Stomach (tissue), 19 donors: ENCODE data around the gene CLEC18B. TPM values are rescaled to one million over a fixed set of nuclear protein-coding genes. Genes with fewer than 3 reads are reported as not detected.
"Not testable (repeated sequence)": the region's sequence is repeated elsewhere in the genome, so short reads cannot be mapped to it uniquely, and the experiment has no call there.

Experiments
- DNase-seq, 2 donors: peaks; one replicate each; pipeline versions ENCODE4 v3.0.0 to v3.0.0-alpha.2; 2013 to 2019
- H3K27ac ChIP-seq, 5 donors: fragments of 200-600 bp in 4 of 5; sonication (generic) in 4 of 5; one replicate each; pipeline ENCODE4 v1.5.1; 2013 to 2019; ENCODE audit warnings: mild to moderate bottlenecking in 1 of 5, moderate library complexity in 1 of 5
- H3K27me3 ChIP-seq, 3 donors: fragments of 200-600 bp; sonication (generic); one replicate each; pipeline ENCODE4 v1.5.1; 2017 to 2019; ENCODE audit warnings: mixed run types in 1 of 3
- H3K36me3 ChIP-seq, 4 donors: fragments of 200-600 bp; sonication (generic); 1 replicate in 3 of 4; 2 replicates in 1 of 4; pipeline ENCODE4 v1.5.1; 2016 to 2019
- H3K4me1 ChIP-seq, 4 donors: fragments of 200-600 bp; sonication (generic); one replicate each; pipeline ENCODE4 v1.5.1; 2016 to 2019
- H3K4me3 ChIP-seq, 4 donors: fragments of 200-600 bp; sonication (generic) in 3 of 4; one replicate each; pipeline ENCODE4 v1.5.1; 2016 to 2019; ENCODE audit warnings: mild to moderate bottlenecking in 1 of 4
- H3K9me3 ChIP-seq, 4 donors: fragments of 200-600 bp; sonication (generic); one replicate each; pipeline ENCODE4 v1.5.1; 2016 to 2019
- EP300 ChIP-seq: sonication (generic); formaldehyde crosslinking; IDR thresholded peaks from one replicate; pipeline ENCODE4 v1.6.1; 2017; ENCODE audit warnings: antibody characterized with exemption
- POLR2A ChIP-seq, 4 donors: fragments of 450-650 bp; IDR thresholded peaks; one replicate each; pipeline ENCODE4 v1.6.1; 2016; ENCODE audit warnings: antibody characterized with exemption in 4 of 4, control low read depth in 2 of 4, mild to moderate bottlenecking in 1 of 4, moderate library complexity in 1 of 4
- POLR2AphosphoS5 ChIP-seq, 3 donors: sonication (generic); formaldehyde crosslinking; IDR thresholded peaks; one replicate each; pipeline ENCODE4 v1.6.1; 2016; ENCODE audit warnings: antibody characterized with exemption in 3 of 3
- WGBS, 5 donors: extraction: QIAGEN DNeasy Blood & Tissue Kit in 3 of 5; methylation state at CpG; one replicate each; pipeline versions ENCODE4 v1.1.5 to v1.1.7; 2013 to 2018; 5-methylcytosine and 5-hydroxymethylcytosine counted together
- intact Hi-C: fragments of 100-400 bp; cut with DNase I; formaldehyde crosslinking; loops from one replicate; pipeline ENCODE4 v1.15.1; 2023; ENCODE audit warnings: low total_unique reads
- long read RNA-seq, 10 donors: transcript quantifications; one replicate each; lab custom pipeline, GENCODE V29; 2026
- polyA plus RNA-seq, 3 donors: library from polyadenylated mRNA; stranded (reverse); fragments of 200-250 nt; gene quantifications; one replicate each; pipeline ENCODE4 v1.2.3, GENCODE V29; 2013
- total RNA-seq, 5 donors: library from RNA; depleted of rRNA; stranded (reverse); fragments of >200 nt; gene quantifications; one replicate each; pipeline versions ENCODE4 v1.1.0 to v1.2.3, GENCODE V29; 2014 to 2016
- TF ChIP-seq, protein P1 (sequence below), 7 experiments: fragments of 450-650 bp in 4 of 7; fragments of 200-600 bp in 3 of 7; sonication (generic) in 3 of 7; IDR thresholded peaks; one replicate each; pipeline ENCODE4 v1.5.1; 2016 to 2019; ENCODE audit warnings: antibody characterized with exemption in 7 of 7, control low read depth in 2 of 7, mild to moderate bottlenecking in 1 of 7
- donor health status: healthy with polysubstance abuse.
- donor health status: Bipolar disorder and iron deficiency.
- donor health status: healthy.

CLEC18B gene
- 1 to 10 TPM in 1 of 5 donors, not detected in 4; 2.6 TPM for total RNA-seq
- 1 to 10 TPM in 1 of 3 donors, under 1 TPM in 1, not detected in 1; 0.25 to 2.6 TPM for polyA plus RNA-seq
- long read RNA-seq, donor 1 = 0 reads
- long read RNA-seq, donor 2 = 0 reads
- long read RNA-seq, donor 3 = 0 reads
- long read RNA-seq, donor 4 = 0 reads
- long read RNA-seq, donor 5 = 0 reads
- long read RNA-seq, donor 6 = 0 reads
- long read RNA-seq, donor 7 = 0 reads
- long read RNA-seq, donor 8 = 0 reads
- long read RNA-seq, donor 9 = 0 reads
- long read RNA-seq, donor 10 = 0 reads

DNA sequence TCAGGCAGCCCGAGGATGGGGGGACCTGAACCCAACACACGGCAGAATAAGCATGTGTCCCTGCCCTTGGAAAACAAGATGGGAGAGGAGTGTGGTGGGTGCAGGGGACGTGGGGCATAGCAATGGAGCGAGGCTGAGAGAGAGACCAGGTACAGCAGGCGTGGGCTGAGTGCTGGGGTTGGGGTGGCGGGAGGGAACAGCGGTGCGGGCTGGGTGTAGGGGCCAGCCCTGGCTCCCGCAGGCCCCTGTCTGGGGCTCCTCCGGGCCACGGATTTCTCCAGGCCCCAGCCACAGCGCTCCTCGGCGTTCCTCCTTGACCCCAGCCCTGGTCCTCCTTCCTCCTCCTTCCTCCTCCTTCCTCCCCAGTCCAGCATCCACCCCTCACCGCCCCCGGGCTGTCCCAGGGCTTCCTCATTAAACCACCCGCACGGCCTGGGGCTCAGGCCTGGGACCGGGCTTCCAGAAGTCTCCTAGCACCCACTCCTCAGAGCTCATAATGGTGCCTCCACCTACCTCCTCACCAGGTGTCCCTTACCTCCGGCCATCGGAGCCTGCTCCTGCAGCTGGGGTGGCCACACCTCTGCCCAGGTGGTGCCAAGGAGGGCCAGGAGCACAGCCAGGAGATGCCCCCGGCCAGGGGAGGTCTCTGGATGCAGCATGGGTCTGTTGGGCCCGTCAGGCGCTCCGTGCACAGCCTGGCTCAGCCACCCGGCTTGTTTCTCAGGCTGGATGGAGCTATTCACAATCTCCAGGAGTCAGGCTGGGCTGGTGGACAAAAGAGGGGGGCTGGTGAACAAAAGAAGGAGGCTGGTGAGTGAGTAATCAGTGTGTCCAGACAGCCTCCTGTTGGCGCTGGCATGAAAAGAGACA, at the start of gene CLEC18B:
Gene CLEC18B, minus strand, starts transcription at position 867 of the 870 bp plus-strand sequence. Its CDS starts 208 bp downstream, at position 659.
- H3K4me3 ChIP-seq, H3K4me1 ChIP-seq, intact Hi-C loops, H3K36me3 ChIP-seq, H3K9me3 ChIP-seq, H3K27ac ChIP-seq, DNase-seq, H3K27me3 ChIP-seq: not testable (repeated sequence)
- 60 to 100% (median 75%) methylated on average over 1 to 10 of the region's 27 CpGs for WGBS, 5 donors

GRCh38 chr16:74469946-74470478, 48.7 kb upstream of the CLEC18B start:
- intact Hi-C loops = no loop called here
- Histone ChIP-seq H3K27ac (no peak overlapping the region), H3K4me3 (no peak overlapping the region), H3K9me3 (no peaks in the 10 kb centered on the region), H3K27me3 (no peaks in the 10 kb centered on the region), H3K36me3 (peaks cover 58 to 100% (median 99%) of the 10 kb centered on the region in 4 donors), H3K4me1 (peaks cover 0 to 8% (median 2%) of the 10 kb centered on the region in 4 donors)
- DNase-seq = no peak
- TF ChIP-seq POLR2AphosphoS5 (IDR thresholded peaks at IDR 0.05) = no peak
- no peak for TF ChIP-seq EP300
- no peak for TF ChIP-seq POLR2A (IDR thresholded peaks at IDR 0.05)
- TF ChIP-seq, protein P1, sequence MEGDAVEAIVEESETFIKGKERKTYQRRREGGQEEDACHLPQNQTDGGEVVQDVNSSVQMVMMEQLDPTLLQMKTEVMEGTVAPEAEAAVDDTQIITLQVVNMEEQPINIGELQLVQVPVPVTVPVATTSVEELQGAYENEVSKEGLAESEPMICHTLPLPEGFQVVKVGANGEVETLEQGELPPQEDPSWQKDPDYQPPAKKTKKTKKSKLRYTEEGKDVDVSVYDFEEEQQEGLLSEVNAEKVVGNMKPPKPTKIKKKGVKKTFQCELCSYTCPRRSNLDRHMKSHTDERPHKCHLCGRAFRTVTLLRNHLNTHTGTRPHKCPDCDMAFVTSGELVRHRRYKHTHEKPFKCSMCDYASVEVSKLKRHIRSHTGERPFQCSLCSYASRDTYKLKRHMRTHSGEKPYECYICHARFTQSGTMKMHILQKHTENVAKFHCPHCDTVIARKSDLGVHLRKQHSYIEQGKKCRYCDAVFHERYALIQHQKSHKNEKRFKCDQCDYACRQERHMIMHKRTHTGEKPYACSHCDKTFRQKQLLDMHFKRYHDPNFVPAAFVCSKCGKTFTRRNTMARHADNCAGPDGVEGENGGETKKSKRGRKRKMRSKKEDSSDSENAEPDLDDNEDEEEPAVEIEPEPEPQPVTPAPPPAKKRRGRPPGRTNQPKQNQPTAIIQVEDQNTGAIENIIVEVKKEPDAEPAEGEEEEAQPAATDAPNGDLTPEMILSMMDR (IDR thresholded peaks at IDR 0.05) = no peak
- WGBS, 5 donors = 78 to 93% (median 89%) methylated on average over 5 to 6 of the region's 6 CpGs

- peaks cover 0 to 8% (median 2%) of the 10 kb centered on the region in 4 donors for H3K4me1 ChIP-seq
- peaks cover 62 to 100% (median 99%) of the 10 kb centered on the region in 4 donors for H3K36me3 ChIP-seq
- no peak for DNase-seq
- H3K27ac ChIP-seq = no peak overlapping the region
- H3K4me3 ChIP-seq = no peak overlapping the region
- intact Hi-C loops = no loop called here
- H3K9me3 ChIP-seq = no peaks in the 10 kb centered on the region
- 89 to 96% (median 92%) methylated on average over 7 to 9 of the region's 9 CpGs for WGBS, 5 donors
- H3K27me3 ChIP-seq = no peaks in the 10 kb centered on the region
- TF ChIP-seq POLR2AphosphoS5 (IDR thresholded peaks at IDR 0.05) (no peak), POLR2A (IDR thresholded peaks at IDR 0.05) (no peak), EP300 (no peak)
- TF ChIP-seq, protein P1 (IDR thresholded peaks at IDR 0.05) = no peak
Observed at GRCh38 chr16:74468807-74469525, 47.7 kb upstream of the CLEC18B start.

GRCh38 chr16:74466872-74467271, 45.6 kb upstream of the CLEC18B start:
- no peak for DNase-seq
- no peak for TF ChIP-seq POLR2A (IDR thresholded peaks at IDR 0.05)
- no peak for TF ChIP-seq EP300
- Histone ChIP-seq H3K27me3 (no peaks in the 10 kb centered on the region), H3K9me3 (no peaks in the 10 kb centered on the region), H3K4me3 (no peak overlapping the region), H3K4me1 (peaks cover 0 to under 1% (median 0%) of the 10 kb centered on the region in 4 donors), H3K27ac (no peak overlapping the region), H3K36me3 (peaks cover 76 to 100% (median 100%) of the 10 kb centered on the region in 4 donors)
- intact Hi-C loops = no loop called here
- WGBS, 5 donors = 83 to 90% (median 88%) methylated on average over 5 of the region's 5 CpGs
